H1 (cell line): Measurements from ENCODE around the gene MLNR. TPM values are rescaled to one million over a fixed set of nuclear protein-coding genes. Genes with fewer than 3 reads are reported as not detected.

Experiments used
- CTCF ChIA-PET: fragments of 300-600 bp; sonication (Branson Sonifier 250); formaldehyde crosslinking; loops from one replicate; lab custom pipeline; 2021; ENCODE audit not compliant: partially characterized antibody; lab: Charles Lee
- POLR2A ChIA-PET: fragments of 300-600 bp; sonication (Branson Sonifier 250); formaldehyde crosslinking; loops from one replicate; lab custom pipeline; 2021; ENCODE audit warnings: inconsistent platforms; ENCODE audit not compliant: partially characterized antibody; lab: Charles Lee
- DNase-seq, 2 experiments: peaks; one replicate each; pipeline versions ENCODE4 v3.0.0 to v3.0.0-alpha.2; 2010 to 2022; ENCODE audit warnings: low spot score in 2 of 2, low read depth in 1 of 2, mixed read lengths in 1 of 2
- FAIRE-seq: peaks from 2 replicates; lab custom pipeline; 2011; peaks lifted over from hg19 to GRCh38; lab: Jason Lieb, UNC
- H2AFZ ChIP-seq: 2 replicates; pipeline ENCODE4 v1.8.1; 2012; ENCODE audit warnings: low read length, inconsistent platforms
- H2AK5ac ChIP-seq: 2 replicates; pipeline ENCODE4 v1.6.1; 2013; ENCODE audit warnings: low read depth, low read length
- H2BK120ac ChIP-seq: replicated peaks from 2 replicates; pipeline ENCODE3; 2013; ENCODE audit warnings: low read depth, low read length, inconsistent platforms
- H2BK12ac ChIP-seq: 2 replicates; pipeline ENCODE4 v1.6.1; 2013; ENCODE audit warnings: low read depth, low read length
- H2BK15ac ChIP-seq: 2 replicates; pipeline ENCODE4 v1.6.1; 2013; ENCODE audit warnings: low read length
- H2BK20ac ChIP-seq: 2 replicates; pipeline ENCODE4 v1.6.1; 2013; ENCODE audit warnings: low read length
- H2BK5ac ChIP-seq: 2 replicates; pipeline ENCODE4 v1.6.1; 2013; ENCODE audit warnings: low read depth, low read length
- H3K14ac ChIP-seq: 2 replicates; pipeline ENCODE4 v1.6.1; 2013; ENCODE audit warnings: inconsistent platforms; ENCODE audit not compliant: insufficient read length
- H3K18ac ChIP-seq: 2 replicates; pipeline ENCODE4 v1.6.1; 2013; ENCODE audit warnings: low read length; ENCODE audit errors: extremely low read depth
- H3K23ac ChIP-seq: 2 replicates; pipeline ENCODE4 v1.6.1; 2013; ENCODE audit warnings: inconsistent platforms; ENCODE audit not compliant: insufficient read length
- H3K23me2 ChIP-seq: 2 replicates; pipeline ENCODE4 v1.6.1; 2013; ENCODE audit warnings: low read depth, low read length
- H3K27ac ChIP-seq: 2 replicates; pipeline ENCODE4 v1.6.1; 2011; ENCODE audit warnings: low read depth, low read length, inconsistent platforms
- H3K27me3 ChIP-seq, 4 experiments: replicated peaks in 1 of 4; 1 replicate in 1 of 4; 2 replicates in 3 of 4; pipeline versions ENCODE4 v1.6.1 to v1.8.1; 2011 to 2013; ENCODE audit warnings: low read length in 3 of 4, mild to moderate bottlenecking in 3 of 4, inconsistent platforms in 2 of 4, mixed read lengths in 2 of 4, moderate library complexity in 1 of 4; ENCODE audit not compliant: control insufficient read depth in 3 of 4, insufficient read depth in 3 of 4; ENCODE audit errors: extremely low read depth in 1 of 4
- H3K36me3 ChIP-seq, 4 experiments: 2 replicates each; pipeline versions ENCODE4 v1.6.1 to v1.8.1; 2011 to 2013; ENCODE audit warnings: mild to moderate bottlenecking in 4 of 4, low read length in 3 of 4, moderate library complexity in 2 of 4, control low read depth in 1 of 4, inconsistent platforms in 1 of 4; ENCODE audit not compliant: insufficient read depth in 4 of 4, control insufficient read depth in 2 of 4
- H3K4ac ChIP-seq: replicated peaks from 2 replicates; pipeline ENCODE3; 2013; ENCODE audit warnings: low read length, low read depth, mixed read lengths, inconsistent platforms; ENCODE audit not compliant: insufficient read length
- H3K4me1 ChIP-seq, 4 experiments: replicated peaks in 1 of 4; 1 replicate in 1 of 4; 2 replicates in 3 of 4; pipeline versions ENCODE4 v1.6.1 to v1.8.1; 2011 to 2013; ENCODE audit warnings: low read length in 3 of 4, inconsistent platforms in 2 of 4, mixed read lengths in 1 of 4; ENCODE audit not compliant: insufficient read depth in 4 of 4, control insufficient read depth in 3 of 4
- H3K4me2 ChIP-seq, 2 experiments: 2 replicates each; pipeline versions ENCODE4 v1.6.1 to v1.8.1; 2011 to 2013; ENCODE audit warnings: low read depth in 2 of 2, low read length in 2 of 2, control low read depth in 1 of 2, inconsistent platforms in 1 of 2, mild to moderate bottlenecking in 1 of 2; ENCODE audit not compliant: insufficient read depth in 1 of 2
- H3K4me3 ChIP-seq, 4 experiments: fragments of 200-600, 300-600 bp in 1 of 4; sonication (generic), shearing (Covaris generic), sonication (Bioruptor Twin) in 1 of 4; 2 replicates each; pipeline versions ENCODE4 v1.5.1 to v1.8.1; 2011 to 2016; ENCODE audit warnings: low read length in 4 of 4, low read depth in 3 of 4, control low read depth in 2 of 4, inconsistent platforms in 2 of 4, mild to moderate bottlenecking in 2 of 4, mixed read lengths in 1 of 4, moderate library complexity in 1 of 4; ENCODE audit not compliant: insufficient read depth in 2 of 4; ENCODE audit errors: extremely low read depth in 1 of 4
- H3K56ac ChIP-seq: replicated peaks from 2 replicates; pipeline ENCODE3; 2013; ENCODE audit warnings: low read depth, mild to moderate bottlenecking, mixed read lengths, low read length, inconsistent platforms; ENCODE audit not compliant: insufficient read length
- H3K79me1 ChIP-seq: 2 replicates; pipeline ENCODE4 v1.6.1; 2013; ENCODE audit warnings: low read depth, low read length, control low read depth
- H3K79me2 ChIP-seq, 2 experiments: 2 replicates each; pipeline versions ENCODE4 v1.6.1 to v1.8.1; 2012 to 2013; ENCODE audit warnings: low read length in 2 of 2, mild to moderate bottlenecking in 2 of 2, inconsistent platforms in 1 of 2; ENCODE audit not compliant: insufficient read depth in 2 of 2, control insufficient read depth in 1 of 2
- H3K9ac ChIP-seq, 4 experiments: replicated peaks in 1 of 4; 1 replicate in 1 of 4; 2 replicates in 3 of 4; pipeline versions ENCODE4 v1.6.1 to v1.8.1; 2011 to 2013; ENCODE audit warnings: low read depth in 3 of 4, low read length in 3 of 4, control low read depth in 2 of 4, mild to moderate bottlenecking in 2 of 4, moderate library complexity in 2 of 4, inconsistent platforms in 1 of 4; ENCODE audit errors: extremely low read depth in 1 of 4
- H3K9me3 ChIP-seq, 2 experiments: 2 replicates each; pipeline versions ENCODE4 v1.6.1 to v1.8.1; 2012 to 2013; ENCODE audit warnings: mild to moderate bottlenecking in 2 of 2, moderate library complexity in 2 of 2, control low read depth in 1 of 2, inconsistent platforms in 1 of 2, low read depth in 1 of 2, low read length in 1 of 2, mixed read lengths in 1 of 2; ENCODE audit not compliant: insufficient read depth in 2 of 2
- H4K20me1 ChIP-seq, 2 experiments: replicated peaks in 1 of 2; 2 replicates each; pipeline versions ENCODE3 to v1.8.1; 2011 to 2013; ENCODE audit warnings: inconsistent platforms in 2 of 2, low read length in 2 of 2, mild to moderate bottlenecking in 1 of 2; ENCODE audit not compliant: insufficient read depth in 2 of 2, control insufficient read depth in 1 of 2
- H4K5ac ChIP-seq: 2 replicates; pipeline ENCODE4 v1.6.1; 2013; ENCODE audit warnings: low read length, low read depth, mixed read lengths, inconsistent platforms; ENCODE audit not compliant: insufficient read length
- H4K8ac ChIP-seq: 2 replicates; pipeline ENCODE4 v1.8.0; 2013; ENCODE audit warnings: mild to moderate bottlenecking, moderate library complexity, low read length, inconsistent platforms; ENCODE audit not compliant: insufficient read depth; ENCODE audit errors: extremely low read depth
- H4K91ac ChIP-seq: replicated peaks from 2 replicates; pipeline ENCODE3; 2013; ENCODE audit warnings: low read length, mixed read lengths, inconsistent platforms; ENCODE audit not compliant: insufficient read length
- EGR1 ChIP-seq: IDR thresholded peaks from 2 replicates; pipeline ENCODE4 v1.6.1; 2011; ENCODE audit warnings: low read depth, low read length, borderline replicate concordance
- MAFK ChIP-seq: IDR thresholded peaks from 2 replicates; pipeline ENCODE4 v1.6.1; 2012; ENCODE audit warnings: low read depth, mild to moderate bottlenecking, improper control_type of control experiment, low read length
- polyA plus RNA-seq, 7 experiments: library from polyadenylated mRNA; depleted of rRNA in 3 of 7; stranded (reverse) in 5 of 7; unstranded in 2 of 7; fragments of >200 nt in 5 of 7; fragments of 200-250 nt in 2 of 7; gene quantifications; 1 replicate in 5 of 7; 2 replicates in 1 of 7; 4 replicates in 1 of 7; pipeline versions ENCODE4 v1.2.1 to v1.2.3, GENCODE V29; 2011 to 2013; ENCODE audit warnings: missing spikeins in 2 of 7, mixed read lengths in 2 of 7
- total RNA-seq: library from RNA; stranded (reverse); fragmentation: NEBNext Ultra II Directional; extraction: Animal tissue kit (Norgen Biotek cat#: 25700); gene quantifications from 2 replicates; pipeline ENCODE4 v1.2.1, GENCODE V29; 2021

MLNR gene
- total and polyA plus RNA-seq, 2 of the 8 experiments (the other 6 are each of a cell fraction or from before 2014, with no cell fraction given): 0.24 to 0.29 TPM

- Histone ChIP-seq H2BK20ac (no peak overlapping the region), H3K79me2 (no peaks in the 10 kb centered on the region)
- TF ChIP-seq EGR1 (no peak), MAFK (peak; percentile 98)
- TF ChIP-seq, all 59 proteins: peak for 1
- H2BK12ac ChIP-seq: no peak overlapping the region
- no peak overlapping the region for H4K5ac ChIP-seq
- H3K27ac ChIP-seq: no peak overlapping the region
- H3K9me3 ChIP-seq: no peaks in the 10 kb centered on the region
- H2BK5ac ChIP-seq: no peak overlapping the region
- no peaks in the 10 kb centered on the region for H3K79me1 ChIP-seq
- CTCF ChIA-PET: interaction anchor here (1.4 kb wide), 1 partner anchor 72 kb away, joined by 3 read pairs; no protein-coding TSS in a partner anchor
- H2BK120ac ChIP-seq: no peak overlapping the region
- no peak overlapping the region for H2BK15ac ChIP-seq
- POLR2A ChIA-PET: no interaction called here
- no peak overlapping the region for H2AFZ ChIP-seq
- peaks cover 1 to 2% of the 10 kb centered on the region in 2 experiments for H4K20me1 ChIP-seq
- DNase-seq (no peak), FAIRE-seq (no peak)
- H4K8ac ChIP-seq: no peak overlapping the region
- H3K4me3 ChIP-seq: no peak overlapping the region
- H3K14ac ChIP-seq: no peak overlapping the region
- no peak overlapping the region for H4K91ac ChIP-seq
- H3K36me3 ChIP-seq: peaks cover 0 to 10% (median 6%) of the 10 kb centered on the region in 4 experiments; a peak in 4 of 8 replicates
- no peak overlapping the region for H3K56ac ChIP-seq
- H3K4me2 ChIP-seq: no peak overlapping the region
- no peaks in the 10 kb centered on the region; the same call in 1 of the 2 replicates for H3K23me2 ChIP-seq
- H3K4me1 ChIP-seq: no peaks in the 10 kb centered on the region
- no peak overlapping the region for H3K18ac ChIP-seq
- no peaks in the 10 kb centered on the region for H3K27me3 ChIP-seq
- H2AK5ac ChIP-seq: no peak overlapping the region
- H3K23ac ChIP-seq: no peak overlapping the region
- no peak overlapping the region for H3K9ac ChIP-seq
- H3K4ac ChIP-seq: no peak overlapping the region
Measured at GRCh38 chr13:49171359-49171758, 48.8 kb upstream of the MLNR start.
